ENCODE data around the gene DMWD. TPM values are rescaled to one million over a fixed set of nuclear protein-coding genes. Genes with fewer than 3 reads are reported as not detected.

The DMWD gene
- total RNA-seq, 2 experiments from 2014 or later = 28.6 to 31.5 TPM

DNA sequence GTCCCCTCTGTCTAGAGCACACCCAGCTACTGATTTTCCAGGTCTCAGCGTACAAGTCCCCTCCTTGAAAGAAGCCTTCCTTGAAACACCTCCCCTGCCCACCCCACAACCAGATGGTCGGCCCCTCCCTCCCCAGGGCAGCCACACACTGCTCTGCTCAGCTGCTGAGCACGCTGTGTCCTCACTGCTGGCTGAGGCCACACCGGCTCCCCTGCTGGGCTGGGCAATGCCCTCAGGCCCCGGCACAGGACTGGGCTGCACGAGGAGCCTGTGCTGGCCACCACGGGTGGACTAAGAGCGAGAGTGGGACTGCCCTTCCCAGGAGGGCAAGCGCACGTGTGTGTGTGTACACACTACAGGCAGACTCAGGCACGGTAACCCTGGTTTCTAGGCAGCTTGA lies 34.3 kb upstream of the DMWD start:
- Histone ChIP-seq H3K9me3 (ENCODE audit: control insufficient read depth in 1 of 2, insufficient read depth in 1 of 2, low read length in 2 of 2) (no peaks in the 10 kb centered on the region), H3K27ac (ENCODE audit: low read depth in 1 of 2, low read length in 2 of 2) (no peak overlapping the region), H3K4me1 (ENCODE audit: insufficient read depth, low read length) (no peaks in the 10 kb centered on the region), H3K36me3 (ENCODE audit: insufficient read depth, low read length) (peaks cover 80% of the 10 kb centered on the region), H3K4me3 (ENCODE audit: low read length) (no peak overlapping the region), H3K27me3 (ENCODE audit: control insufficient read depth in 1 of 2, insufficient read depth in 2 of 2, low read length in 2 of 2) (no peaks in the 10 kb centered on the region)
- intact Hi-C loops (cut with DNase I, micrococcal nuclease) = no loop called here
- TF ChIP-seq, protein P1, sequence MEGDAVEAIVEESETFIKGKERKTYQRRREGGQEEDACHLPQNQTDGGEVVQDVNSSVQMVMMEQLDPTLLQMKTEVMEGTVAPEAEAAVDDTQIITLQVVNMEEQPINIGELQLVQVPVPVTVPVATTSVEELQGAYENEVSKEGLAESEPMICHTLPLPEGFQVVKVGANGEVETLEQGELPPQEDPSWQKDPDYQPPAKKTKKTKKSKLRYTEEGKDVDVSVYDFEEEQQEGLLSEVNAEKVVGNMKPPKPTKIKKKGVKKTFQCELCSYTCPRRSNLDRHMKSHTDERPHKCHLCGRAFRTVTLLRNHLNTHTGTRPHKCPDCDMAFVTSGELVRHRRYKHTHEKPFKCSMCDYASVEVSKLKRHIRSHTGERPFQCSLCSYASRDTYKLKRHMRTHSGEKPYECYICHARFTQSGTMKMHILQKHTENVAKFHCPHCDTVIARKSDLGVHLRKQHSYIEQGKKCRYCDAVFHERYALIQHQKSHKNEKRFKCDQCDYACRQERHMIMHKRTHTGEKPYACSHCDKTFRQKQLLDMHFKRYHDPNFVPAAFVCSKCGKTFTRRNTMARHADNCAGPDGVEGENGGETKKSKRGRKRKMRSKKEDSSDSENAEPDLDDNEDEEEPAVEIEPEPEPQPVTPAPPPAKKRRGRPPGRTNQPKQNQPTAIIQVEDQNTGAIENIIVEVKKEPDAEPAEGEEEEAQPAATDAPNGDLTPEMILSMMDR (IDR thresholded peaks at IDR 0.05) = no peak
- no peak for DNase-seq
- H3K4me3 Mint-ChIP-seq = no peak overlapping the region
- H3K36me3 Mint-ChIP-seq (ENCODE audit: low read depth) = peaks cover 71% of the 10 kb centered on the region
- H3K4me1 Mint-ChIP-seq (ENCODE audit: low read depth) = no peaks in the 10 kb centered on the region
- no peaks in the 10 kb centered on the region for H3K27me3 Mint-ChIP-seq
- ATAC-seq (ENCODE audit: poor library complexity) = no peak
- ChIA-PET CTCF (no interaction called here), POLR2A (no interaction called here)
- no peak overlapping the region for H3K27ac Mint-ChIP-seq
- no peaks in the 10 kb centered on the region for H3K9me3 Mint-ChIP-seq

DNA sequence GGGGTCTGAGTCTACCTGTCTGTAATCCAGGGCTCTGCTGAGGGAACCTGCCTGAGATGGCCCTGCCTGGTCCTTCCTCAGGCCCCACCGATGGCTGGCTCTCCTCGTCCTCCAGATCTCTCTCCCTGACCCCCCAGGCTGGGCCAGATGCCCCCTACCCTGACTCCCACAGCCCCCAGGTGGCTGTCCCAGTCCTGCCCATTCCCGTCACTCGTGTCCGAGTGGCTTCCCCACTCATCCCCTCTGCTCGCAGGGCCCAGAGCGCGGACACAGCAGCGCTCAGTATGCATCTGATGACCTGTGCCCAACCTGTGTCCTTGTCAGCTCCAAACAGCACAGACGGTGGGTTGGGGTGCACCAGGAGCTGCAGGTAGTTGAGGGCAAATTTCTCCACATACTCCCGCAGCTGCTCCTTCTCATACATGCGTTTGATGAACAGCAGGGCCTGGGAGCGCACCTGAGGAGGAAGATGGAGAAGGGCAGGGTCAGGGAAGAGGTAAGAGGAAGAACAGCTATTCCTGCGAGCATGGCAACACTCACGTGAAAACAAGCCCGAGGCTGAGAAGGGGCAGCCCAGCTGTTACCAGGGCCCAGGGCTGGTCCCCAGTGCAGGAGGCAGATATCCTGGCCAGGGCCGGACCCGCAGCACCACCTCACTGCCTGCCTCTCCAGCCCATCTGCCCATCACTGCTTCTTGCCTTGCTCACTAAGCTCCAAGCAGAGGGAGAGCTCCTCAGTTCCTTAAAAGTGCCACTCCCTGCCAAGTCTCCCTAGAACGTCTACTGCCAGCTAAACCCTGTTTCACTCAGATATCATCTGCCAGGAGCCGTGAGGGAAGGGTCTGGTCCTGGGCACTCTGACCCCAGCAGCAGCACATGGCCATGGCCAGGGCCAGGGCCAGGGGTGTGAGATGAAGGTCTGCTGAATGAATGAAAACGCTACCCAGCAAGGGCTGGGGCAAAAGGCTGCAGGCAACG lies 33.6 kb upstream of the DMWD start:
- ATAC-seq (ENCODE audit: poor library complexity) = no peak
- ChIA-PET CTCF (interaction anchor here (0.9 kb wide), 1 partner anchor 9 kb away, joined by 6 read pairs; no protein-coding TSS in a partner anchor), POLR2A (no interaction called here)
- Mint-ChIP-seq H3K27me3 (no peaks in the 10 kb centered on the region), H3K4me1 (ENCODE audit: low read depth) (no peaks in the 10 kb centered on the region), H3K27ac (no peak overlapping the region), H3K9me3 (no peaks in the 10 kb centered on the region), H3K4me3 (no peak overlapping the region), H3K36me3 (ENCODE audit: low read depth) (peaks cover 64% of the 10 kb centered on the region)
- DNase-seq = no peak
- Histone ChIP-seq H3K4me3 (ENCODE audit: low read length) (no peak overlapping the region), H3K9me3 (ENCODE audit: control insufficient read depth in 1 of 2, insufficient read depth in 1 of 2, low read length in 2 of 2) (no peaks in the 10 kb centered on the region), H3K27ac (ENCODE audit: low read depth in 1 of 2, low read length in 2 of 2) (no peak overlapping the region), H3K36me3 (ENCODE audit: insufficient read depth, low read length) (peaks cover 77% of the 10 kb centered on the region), H3K27me3 (ENCODE audit: control insufficient read depth in 1 of 2, insufficient read depth in 2 of 2, low read length in 2 of 2) (no peaks in the 10 kb centered on the region), H3K4me1 (ENCODE audit: insufficient read depth, low read length) (no peaks in the 10 kb centered on the region)
- TF ChIP-seq, protein P1 (IDR thresholded peaks at IDR 0.05) = no peak
- intact Hi-C loops (cut with DNase I, micrococcal nuclease) = no loop called here

DNA sequence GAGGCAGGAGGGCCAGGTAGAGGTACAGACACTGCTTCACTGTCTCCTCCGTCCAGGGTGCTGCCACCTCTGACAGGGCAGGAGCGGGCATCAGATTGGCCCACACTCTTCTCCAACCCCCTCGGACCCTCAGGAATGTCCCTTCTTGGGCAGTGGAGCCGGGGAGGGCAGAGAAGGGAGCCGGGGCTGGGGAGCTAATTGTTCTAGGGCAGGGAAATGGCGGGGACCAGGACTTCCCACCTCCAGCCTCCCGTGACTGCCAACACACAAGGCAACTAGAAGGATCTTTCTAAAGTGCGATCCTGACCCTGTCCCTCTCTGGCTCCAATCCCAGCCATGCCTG lies 32.6 kb upstream of the DMWD start:
- Histone ChIP-seq H3K27me3 (ENCODE audit: control insufficient read depth in 1 of 2, insufficient read depth in 2 of 2, low read length in 2 of 2) (no peaks in the 10 kb centered on the region), H3K36me3 (ENCODE audit: insufficient read depth, low read length) (peaks cover 79% of the 10 kb centered on the region), H3K9me3 (ENCODE audit: control insufficient read depth in 1 of 2, insufficient read depth in 1 of 2, low read length in 2 of 2) (no peaks in the 10 kb centered on the region), H3K27ac (ENCODE audit: low read depth in 1 of 2, low read length in 2 of 2) (no peak overlapping the region), H3K4me1 (ENCODE audit: insufficient read depth, low read length) (no peaks in the 10 kb centered on the region), H3K4me3 (ENCODE audit: low read length) (no peak overlapping the region)
- Mint-ChIP-seq H3K9me3 (no peaks in the 10 kb centered on the region), H3K36me3 (ENCODE audit: low read depth) (peaks cover 60% of the 10 kb centered on the region), H3K27me3 (no peaks in the 10 kb centered on the region), H3K4me3 (no peak overlapping the region), H3K4me1 (ENCODE audit: low read depth) (no peaks in the 10 kb centered on the region), H3K27ac (no peak overlapping the region)
- DNase-seq (no peak), ATAC-seq (ENCODE audit: poor library complexity) (no peak)
- TF ChIP-seq, protein P1 (IDR thresholded peaks at IDR 0.05) = no peak
- intact Hi-C loops (cut with DNase I, micrococcal nuclease) = no loop called here
- ChIA-PET POLR2A (no interaction called here), CTCF (no interaction called here)
